GM15510 (cell line): ENCODE measurements around the gene SHPK.
A peak's percentile ranks its signal among the peaks of the same experiment; 100 is the strongest.

ENCODE experiments used
- POLR2A ChIP-seq: IDR thresholded peaks from 3 replicates; pipeline ENCODE4 v1.6.1; 2011; ENCODE audit warnings: borderline replicate concordance; ENCODE audit not compliant: insufficient read length; ENCODE audit errors: extremely low read depth

The SHPK gene

DNA sequence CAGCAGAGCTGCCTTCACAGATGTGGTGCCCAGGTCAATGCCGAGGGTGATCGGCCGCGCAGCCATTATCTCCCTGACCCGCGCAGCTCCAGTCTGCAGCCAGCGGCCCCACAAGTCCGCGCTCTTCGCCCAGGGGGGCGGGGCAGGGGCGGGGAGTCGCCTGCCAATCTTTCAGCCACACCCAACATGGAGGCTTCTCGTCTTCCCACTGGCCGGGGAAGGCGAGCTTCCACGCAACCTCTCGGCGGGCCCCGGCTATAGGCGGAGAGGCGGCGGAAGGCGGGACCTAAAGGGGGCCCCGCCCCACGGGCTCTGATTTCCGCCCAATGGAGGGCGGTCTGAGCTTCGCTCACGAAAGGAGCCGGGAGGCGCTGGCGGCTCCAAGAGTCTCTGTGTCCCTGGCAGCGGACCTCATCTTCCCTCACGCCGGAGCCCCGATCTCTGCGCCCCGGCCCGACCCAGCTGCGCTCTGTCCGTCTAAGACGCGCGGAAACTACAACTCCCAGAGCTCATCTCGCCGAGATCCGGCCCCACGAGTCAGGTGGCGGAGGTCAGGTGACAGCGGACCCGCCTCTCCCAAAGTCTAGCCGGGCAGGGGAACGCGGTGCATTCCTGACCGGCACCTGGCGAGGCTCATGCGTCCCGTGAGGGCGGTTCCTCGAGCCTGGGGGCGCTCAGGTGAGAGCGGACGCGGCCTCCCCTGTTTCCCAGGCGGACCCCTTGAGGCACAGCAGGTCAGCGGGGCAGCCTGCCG is at the start of gene SHPK, which contains the start of gene CTNS:
TSS of gene SHPK (minus strand) at position 97 of the 754 bp plus-strand sequence. CDS start at position 66, 31 bp downstream.
TSS of gene CTNS (plus strand) at position 607 of the 754 bp plus-strand sequence. CDS start 3,447 bp downstream, outside the sequence.
- peak; percentile 82 for TF ChIP-seq POLR2A

GRCh38 chr17:3685174-3685573 is 49.1 kb upstream of the SHPK start:
- TF ChIP-seq POLR2A, result no peak

- no peak for TF ChIP-seq POLR2A
Observed at GRCh38 chr17:3683054-3683511, 47.0 kb upstream of the SHPK start.

- TF ChIP-seq POLR2A, result no peak
Observed at GRCh38 chr17:3682033-3682432, 46.0 kb upstream of the SHPK start.

GRCh38 chr17:3681565-3681964 is 45.5 kb upstream of the SHPK start:
- no peak for TF ChIP-seq POLR2A

- no peak for TF ChIP-seq POLR2A
Observed at GRCh38 chr17:3681057-3681456, 45.0 kb upstream of the SHPK start.

- no peak for TF ChIP-seq POLR2A
Observed at GRCh38 chr17:3679531-3680126, 43.6 kb upstream of the SHPK start.

DNA sequence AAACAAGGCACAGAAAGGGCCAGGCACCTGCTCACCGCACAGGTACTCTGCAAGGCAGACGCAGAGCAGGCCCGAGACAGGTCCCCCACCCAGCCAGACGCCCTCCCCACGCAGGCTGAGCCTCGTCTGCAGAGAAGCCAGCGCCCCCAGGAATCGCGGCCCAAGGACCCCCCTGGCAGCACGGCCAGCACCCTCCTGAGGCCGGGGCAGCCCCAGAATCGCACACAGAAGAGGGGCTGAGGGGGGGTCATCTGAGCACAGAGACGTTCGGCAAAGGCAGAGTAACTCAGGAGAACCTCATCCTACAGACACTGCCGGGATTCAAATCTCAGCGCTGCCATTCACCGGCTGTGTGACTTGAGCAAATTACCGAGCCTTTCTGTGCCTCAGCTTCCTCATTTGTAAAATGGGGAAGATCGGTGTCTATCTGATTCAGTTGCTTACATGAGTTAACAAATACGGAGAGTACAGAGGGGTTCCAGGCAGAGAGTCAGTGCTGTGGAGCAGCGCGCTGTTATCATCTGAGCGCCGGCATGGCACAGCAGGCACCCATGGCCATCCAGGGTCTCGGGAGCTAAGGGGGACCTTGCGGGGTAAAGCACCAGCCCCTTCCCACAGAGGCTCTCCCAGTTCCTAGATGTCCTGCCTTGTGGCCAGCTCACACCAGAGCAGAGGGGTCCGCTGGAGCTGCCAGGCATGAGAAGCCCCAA is 42.9 kb upstream of the SHPK start:
- TF ChIP-seq POLR2A, result no peak

GRCh38 chr17:3678095-3678820 is 42.2 kb upstream of the SHPK start:
- no peak for TF ChIP-seq POLR2A

GRCh38 chr17:3675886-3676285 is 39.8 kb upstream of the SHPK start:
- TF ChIP-seq POLR2A, result no peak

- no peak for TF ChIP-seq POLR2A
Observed at GRCh38 chr17:3672571-3672970, 36.5 kb upstream of the SHPK start.

- no peak for TF ChIP-seq POLR2A
Observed at GRCh38 chr17:3669548-3669947, 33.5 kb upstream of the SHPK start.

GRCh38 chr17:3669085-3669347 is 33.0 kb upstream of the SHPK start:
- no peak for TF ChIP-seq POLR2A

GRCh38 chr17:3668279-3669084 is 32.4 kb upstream of the SHPK start, which contains the start of the genes EMC6 and TAX1BP3:
EMC6 (plus strand) TSS chr17:3668812; CDS start chr17:3669147, 335 bp downstream.
TAX1BP3 (minus strand) TSS chr17:3668578; CDS start chr17:3668526, 52 bp downstream.
- TF ChIP-seq POLR2A, result peak; percentile 93
